NOMO-1 treated with dmso at 0.1 percent for 144 hours (cell line): ENCODE results near the gene SUSD1.

ENCODE experiments used
- DNase-seq: peaks from one replicate; lab custom pipeline; 2025; ENCODE audit not compliant: unreplicated experiment; lab: John Stamatoyannopoulos, UW

The SUSD1 gene

DNA sequence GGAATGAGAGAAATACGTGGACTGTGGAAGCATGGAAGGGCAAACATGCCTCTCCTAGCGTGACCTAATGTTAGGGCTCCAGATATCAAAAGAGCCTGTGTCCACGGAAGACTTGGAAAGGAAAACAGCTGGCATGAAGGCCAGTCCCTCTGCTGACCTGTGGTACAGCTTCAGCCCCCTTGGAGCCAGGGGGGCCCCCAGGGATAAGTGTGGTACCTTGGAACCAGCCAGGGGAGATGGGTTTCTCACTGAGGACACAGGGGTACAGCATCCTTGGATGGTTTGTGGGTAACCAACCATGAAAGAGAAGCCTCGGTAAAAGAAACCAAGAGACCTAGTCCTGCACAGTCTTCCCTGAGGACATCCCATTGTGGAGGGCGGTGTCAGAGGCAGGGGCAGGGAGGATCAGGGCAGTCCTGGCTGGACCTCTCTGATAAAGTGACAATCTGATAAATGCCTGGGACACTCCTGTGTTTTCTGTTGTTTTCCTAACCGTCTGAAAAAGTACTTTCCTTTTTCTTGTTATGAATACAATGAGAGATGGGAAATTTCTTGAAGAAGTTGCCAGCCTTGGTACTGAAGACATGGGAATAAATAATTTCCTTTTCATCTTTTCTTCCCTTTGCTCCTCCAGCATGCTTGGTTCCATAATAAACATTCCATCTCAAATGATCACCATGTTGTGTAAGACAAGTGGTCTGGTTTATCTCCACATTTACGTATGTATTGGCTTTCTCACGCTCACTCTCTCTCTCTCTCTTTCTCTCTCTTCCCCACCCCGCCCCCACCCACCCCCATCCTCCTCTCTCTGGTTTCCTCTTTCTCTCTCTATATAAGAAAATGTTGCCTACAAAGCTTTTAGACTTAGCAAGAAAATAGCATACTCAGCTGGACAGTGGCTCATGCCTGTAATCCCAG lies 102.1 kb downstream of the SUSD1 start:
- no peak for DNase-seq

DNA sequence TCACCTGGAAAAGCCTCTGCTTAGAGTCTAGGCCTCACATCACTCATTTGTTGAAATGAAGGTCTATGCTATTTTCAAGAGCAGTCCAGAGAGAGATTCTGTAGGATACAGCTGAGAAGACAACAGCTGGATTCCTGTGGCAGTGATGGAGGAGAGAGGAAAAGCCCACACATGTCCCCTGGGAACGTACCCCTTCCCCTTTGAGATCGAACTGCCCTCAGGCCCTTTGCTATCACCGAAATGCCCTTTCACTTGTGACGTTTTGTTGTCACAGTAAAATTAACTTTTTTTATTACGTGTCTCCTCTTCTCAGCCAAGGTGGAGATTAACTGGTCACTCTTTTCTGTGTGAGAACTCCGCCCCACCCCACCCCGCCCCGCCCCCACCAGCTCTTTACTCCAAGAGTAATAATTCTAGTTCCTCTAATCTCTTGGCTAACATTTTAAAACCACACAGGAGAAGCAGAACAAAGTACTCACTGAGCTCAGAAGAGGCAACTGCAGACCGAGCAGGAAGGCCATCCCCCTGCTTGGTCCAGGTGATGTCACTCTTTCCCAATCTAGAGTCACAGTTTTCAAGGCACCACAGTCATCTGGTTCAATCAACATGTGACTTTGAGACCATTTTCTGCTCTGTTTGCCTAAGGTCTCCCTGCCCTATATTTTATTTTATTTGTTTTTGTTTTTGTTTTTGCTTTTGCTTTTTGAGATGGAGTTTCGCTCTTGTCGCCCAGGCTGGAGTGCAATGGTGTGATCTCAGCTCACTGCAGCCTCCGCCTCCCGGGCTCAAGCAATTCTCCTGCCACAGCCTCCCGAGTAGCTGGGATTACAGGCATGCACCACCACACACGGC lies 105.6 kb downstream of the SUSD1 start:
- peak; percentile 84 for DNase-seq

DNA sequence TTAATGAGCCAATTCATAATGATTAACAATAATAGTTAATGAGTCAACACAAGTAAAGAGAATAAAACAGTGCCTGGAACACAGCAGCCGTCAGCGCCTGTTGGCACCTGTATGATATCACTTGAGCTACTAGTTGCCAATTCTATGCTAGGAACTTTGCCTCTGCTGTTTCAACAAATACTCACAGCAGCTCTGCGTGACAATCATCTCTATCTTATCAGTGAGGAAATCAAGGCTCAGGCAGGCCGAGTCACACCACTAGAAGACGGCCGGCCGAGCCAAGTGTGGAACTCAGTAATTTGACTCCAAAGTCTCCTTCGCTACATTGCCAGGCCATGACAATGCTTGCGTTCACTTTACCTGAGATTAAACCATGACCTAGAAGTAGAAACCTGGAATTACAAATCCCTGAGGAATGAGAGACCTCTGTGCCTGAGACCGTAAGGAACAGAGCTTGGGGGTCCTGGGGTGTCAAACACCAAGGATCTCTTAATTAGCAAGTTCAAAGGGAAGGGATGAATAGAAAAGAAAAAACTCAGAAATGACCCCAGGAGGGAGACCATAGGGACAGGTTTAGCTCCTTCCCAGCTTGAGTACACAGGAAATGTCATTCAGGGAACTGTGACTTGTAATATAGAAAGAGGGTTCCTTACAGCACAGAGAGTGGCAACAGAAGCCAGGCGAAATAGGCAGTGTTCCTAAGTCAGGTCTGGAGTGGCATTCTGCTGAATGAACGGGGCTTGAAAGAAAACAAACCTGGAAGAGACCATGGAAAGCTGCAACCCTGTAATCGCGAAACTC lies 109.1 kb downstream of the SUSD1 start:
- no peak for DNase-seq

DNA sequence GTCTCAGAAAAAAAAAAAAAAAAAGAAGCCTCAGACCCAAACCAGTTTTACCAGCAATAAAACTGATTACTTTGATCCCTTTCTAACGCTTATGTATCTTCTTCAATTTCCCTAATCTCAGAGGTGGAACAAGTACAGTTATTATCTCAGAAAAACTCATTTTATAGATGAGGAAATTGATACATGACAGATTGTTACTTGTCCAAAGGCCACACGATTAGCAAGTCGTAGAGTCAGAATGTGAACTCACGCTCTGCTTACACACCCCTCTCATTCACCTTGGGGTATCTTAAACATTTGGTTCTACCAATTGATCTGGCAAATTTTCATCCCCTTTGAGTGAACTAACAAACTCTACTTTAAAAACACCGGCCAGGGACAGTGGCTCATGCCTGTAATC lies 110.2 kb downstream of the SUSD1 start:
- no peak for DNase-seq

GRCh38 chr9:112063586-112063985 lies 111.5 kb downstream of the SUSD1 start:
- DNase-seq: no peak

DNA sequence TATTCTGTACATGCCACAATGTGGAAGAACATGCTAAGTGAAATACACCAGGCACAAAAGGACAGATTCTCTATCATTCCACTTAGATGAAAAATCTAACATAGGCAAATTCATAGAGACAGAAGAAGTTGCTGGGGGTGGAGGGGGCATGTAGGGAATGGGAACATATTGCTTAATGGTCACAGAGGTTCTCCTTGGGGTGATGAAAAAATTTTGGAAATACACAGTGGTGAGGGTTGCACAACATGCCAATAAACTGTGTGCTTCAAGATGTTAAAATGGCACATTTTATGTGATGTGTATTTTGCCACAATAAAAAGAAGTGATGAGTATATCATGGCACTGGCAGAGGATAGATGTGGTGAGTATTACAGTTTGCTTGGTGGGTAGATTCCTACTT lies 111.9 kb downstream of the SUSD1 start:
- no peak for DNase-seq

- DNase-seq: peak; percentile 93
Observed at GRCh38 chr9:112061152-112061740, 113.9 kb downstream of the SUSD1 start.

- no peak for DNase-seq
Observed at GRCh38 chr9:112059966-112060320, 115.2 kb downstream of the SUSD1 start.

GRCh38 chr9:112059145-112059965 lies 115.7 kb downstream of the SUSD1 start:
- no peak for DNase-seq

DNA sequence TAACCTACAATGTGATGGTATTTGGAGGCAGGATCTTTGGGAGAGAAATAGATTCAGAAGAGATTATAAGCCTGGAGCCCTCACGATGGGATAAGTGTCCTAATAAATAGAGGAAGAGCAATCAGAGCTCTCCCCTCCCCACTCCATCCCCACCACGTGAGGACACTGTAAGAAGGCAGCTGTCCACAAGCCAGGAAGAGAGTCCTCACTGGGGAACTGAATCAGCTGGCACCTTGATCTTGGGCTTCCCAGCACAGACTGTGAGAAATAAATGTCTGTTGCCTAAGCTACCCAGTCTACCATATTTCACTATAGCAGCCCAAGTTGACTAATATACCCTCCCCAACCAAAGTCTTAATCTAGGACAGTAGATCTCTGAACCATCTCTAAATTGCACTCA lies 118.1 kb downstream of the SUSD1 start:
- no peak for DNase-seq

- DNase-seq: no peak
Observed at GRCh38 chr9:112054916-112055315, 120.2 kb downstream of the SUSD1 start.

DNA sequence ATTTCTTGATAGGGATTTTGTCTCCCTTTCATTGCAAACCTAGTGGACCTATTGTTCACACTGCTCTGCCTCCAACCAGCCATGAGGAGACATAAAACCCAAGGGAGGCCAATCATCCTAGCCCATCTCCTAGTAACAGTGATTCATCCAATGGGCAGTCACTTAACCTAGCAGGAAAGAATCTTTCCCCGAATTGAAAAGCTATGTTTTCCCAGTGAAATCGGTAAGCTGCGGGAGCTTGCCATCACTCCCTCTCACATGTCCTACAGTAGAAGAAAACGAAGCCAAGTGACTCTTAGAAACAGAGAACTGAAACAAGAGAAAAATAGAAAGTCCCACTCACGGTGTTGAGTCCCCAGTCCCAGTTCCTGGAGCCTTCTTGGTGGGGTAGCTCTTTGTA lies 123.3 kb downstream of the SUSD1 start:
- DNase-seq: no peak

GRCh38 chr9:112050544-112051475 lies 124.3 kb downstream of the SUSD1 start:
- no peak for DNase-seq

DNA sequence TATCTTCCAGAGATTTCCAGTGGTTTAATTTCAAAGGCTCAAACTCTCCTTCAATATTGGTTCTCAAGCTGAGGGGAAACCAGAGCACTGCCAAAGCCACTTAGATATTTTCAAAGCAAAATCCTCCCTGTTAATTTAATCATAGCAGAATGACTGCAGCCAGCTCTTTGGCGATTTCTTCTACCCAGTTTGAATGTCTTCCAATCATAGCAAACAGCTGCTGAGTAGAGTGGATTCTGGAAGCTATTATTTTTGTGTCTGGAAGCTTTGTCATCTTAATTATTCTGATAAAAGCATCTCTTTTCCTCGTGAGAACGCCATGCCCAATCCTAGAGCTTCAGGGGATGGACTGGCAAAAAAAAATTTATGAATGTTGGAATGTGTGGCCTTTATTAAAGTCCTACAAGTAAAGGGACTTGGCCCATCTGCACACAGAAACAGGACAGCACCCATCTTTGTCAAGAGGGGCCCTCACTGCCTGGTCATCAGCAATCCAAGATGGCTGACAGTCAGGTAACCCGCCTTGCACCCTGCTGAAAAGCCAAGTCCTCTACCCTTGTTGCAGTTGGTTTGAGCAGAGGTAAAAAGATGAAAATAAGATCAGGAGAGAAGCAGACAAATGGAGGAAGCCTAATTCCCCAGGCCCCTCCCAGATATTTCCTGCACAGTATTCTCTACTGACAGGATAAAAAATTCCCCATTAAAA lies 125.1 kb downstream of the SUSD1 start:
- DNase-seq: no peak

GRCh38 chr9:112048924-112049691 lies 126.0 kb downstream of the SUSD1 start:
- no peak for DNase-seq

GRCh38 chr9:112047538-112048066 lies 127.5 kb downstream of the SUSD1 start:
- no peak for DNase-seq

GRCh38 chr9:112046181-112046580 lies 128.9 kb downstream of the SUSD1 start:
- DNase-seq: no peak
